WTC11 (cell line): ENCODE results near the gene PTPA.

Experiments used
- ESRRA ChIP-seq: sonication (generic); formaldehyde crosslinking; IDR thresholded peaks from 2 replicates; pipeline ENCODE4 v1.8.1; 2022; ENCODE audit warnings: mild to moderate bottlenecking, missing genetic modification reagents, borderline replicate concordance
- MAX ChIP-seq: sonication (generic); formaldehyde crosslinking; IDR thresholded peaks from 2 replicates; pipeline ENCODE4 v1.8.0; 2022; ENCODE audit warnings: mild to moderate bottlenecking, missing genetic modification reagents
- NFYB ChIP-seq: sonication (generic); formaldehyde crosslinking; conservative IDR thresholded peaks from 2 replicates; pipeline ENCODE4 v1.8.0; 2022; ENCODE audit warnings: low read depth, missing genetic modification reagents
- TF ChIP-seq, protein P1 (sequence below): sonication (generic); formaldehyde crosslinking; IDR thresholded peaks from 2 replicates; pipeline ENCODE4 v1.8.0; 2022; ENCODE audit warnings: mild to moderate bottlenecking, missing genetic modification reagents
- TF ChIP-seq, protein P2 (sequence below): sonication (generic); formaldehyde crosslinking; IDR thresholded peaks from 2 replicates; pipeline ENCODE4 v1.8.1; 2022; ENCODE audit warnings: mild to moderate bottlenecking, moderate library complexity, missing genetic modification reagents

- TF ChIP-seq, protein P1, sequence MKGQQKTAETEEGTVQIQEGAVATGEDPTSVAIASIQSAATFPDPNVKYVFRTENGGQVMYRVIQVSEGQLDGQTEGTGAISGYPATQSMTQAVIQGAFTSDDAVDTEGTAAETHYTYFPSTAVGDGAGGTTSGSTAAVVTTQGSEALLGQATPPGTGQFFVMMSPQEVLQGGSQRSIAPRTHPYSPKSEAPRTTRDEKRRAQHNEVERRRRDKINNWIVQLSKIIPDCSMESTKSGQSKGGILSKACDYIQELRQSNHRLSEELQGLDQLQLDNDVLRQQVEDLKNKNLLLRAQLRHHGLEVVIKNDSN (CRISPR knock-in tag), result no peak
- TF ChIP-seq, protein P2, sequence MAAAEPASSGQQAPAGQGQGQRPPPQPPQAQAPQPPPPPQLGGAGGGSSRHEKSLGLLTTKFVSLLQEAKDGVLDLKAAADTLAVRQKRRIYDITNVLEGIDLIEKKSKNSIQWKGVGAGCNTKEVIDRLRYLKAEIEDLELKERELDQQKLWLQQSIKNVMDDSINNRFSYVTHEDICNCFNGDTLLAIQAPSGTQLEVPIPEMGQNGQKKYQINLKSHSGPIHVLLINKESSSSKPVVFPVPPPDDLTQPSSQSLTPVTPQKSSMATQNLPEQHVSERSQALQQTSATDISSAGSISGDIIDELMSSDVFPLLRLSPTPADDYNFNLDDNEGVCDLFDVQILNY (CRISPR knock-in tag), result no peak
- TF ChIP-seq ESRRA (CRISPR knock-in tag) (no peak), NFYB (CRISPR knock-in tag) (no peak), MAX (no peak)
Measured at GRCh38 chr9:129140397-129141065, 29.3 kb downstream of the PTPA start.
